GM19468 (cell line): ENCODE data around the gene MPPED1.

Source experiments
- ATAC-seq: cut with Tn5 transposase; IDR thresholded peaks from one replicate; pipeline ENCODE4 v1.9.1; 2021; ENCODE audit warnings: mild to moderate bottlenecking, moderate library complexity, moderate number of reproducible peaks; ENCODE audit not compliant: unreplicated experiment; ENCODE audit errors: extremely low read depth

The MPPED1 gene

GRCh38 chr22:43473031-43473430 is 61.2 kb downstream of the MPPED1 start:
- ATAC-seq: no peak

GRCh38 chr22:43473441-43473840 is 61.6 kb downstream of the MPPED1 start:
- no peak for ATAC-seq

- ATAC-seq: no peak
Measured at GRCh38 chr22:43474161-43475101, 62.6 kb downstream of the MPPED1 start.

- no peak for ATAC-seq
Measured at GRCh38 chr22:43475549-43476076, 63.8 kb downstream of the MPPED1 start.

- no peak for ATAC-seq
Measured at GRCh38 chr22:43476341-43476740, 64.5 kb downstream of the MPPED1 start.

- ATAC-seq: no peak
Measured at GRCh38 chr22:43476751-43477725, 65.2 kb downstream of the MPPED1 start.

GRCh38 chr22:43477966-43478365 is 66.2 kb downstream of the MPPED1 start:
- no peak for ATAC-seq

- ATAC-seq: no peak
Measured at GRCh38 chr22:43478621-43479300, 66.9 kb downstream of the MPPED1 start.

- ATAC-seq: no peak
Measured at GRCh38 chr22:43479301-43479950, 67.6 kb downstream of the MPPED1 start.

- ATAC-seq: no peak
Measured at GRCh38 chr22:43479962-43480361, 68.1 kb downstream of the MPPED1 start.

- ATAC-seq: no peak
Measured at GRCh38 chr22:43481568-43482317, 69.9 kb downstream of the MPPED1 start.

GRCh38 chr22:43482318-43482625 is 70.5 kb downstream of the MPPED1 start:
- no peak for ATAC-seq

GRCh38 chr22:43483266-43483665 is 71.5 kb downstream of the MPPED1 start:
- ATAC-seq: no peak

- no peak for ATAC-seq
Measured at GRCh38 chr22:43483669-43484068, 71.9 kb downstream of the MPPED1 start.

- ATAC-seq: no peak
Measured at GRCh38 chr22:43484227-43484626, 72.4 kb downstream of the MPPED1 start.

GRCh38 chr22:43485502-43486089 is 73.8 kb downstream of the MPPED1 start:
- no peak for ATAC-seq

GRCh38 chr22:43487311-43488030 is 75.7 kb downstream of the MPPED1 start:
- ATAC-seq: no peak
